DOHH2 (cell line): ENCODE data around the gene SYAP1.

ENCODE experiments used
- EZH2phosphoT487 ChIP-seq: fragments of 200-600 bp; sonication (generic); IDR thresholded peaks from 2 replicates; pipeline ENCODE4 v1.6.1; 2017; ENCODE audit warnings: borderline replicate concordance, mild to moderate bottlenecking, antibody characterized with exemption, low read length, moderate library complexity, mixed read lengths
- TF ChIP-seq, protein P1 (sequence below): fragments of 200-600 bp; sonication (generic); IDR thresholded peaks from one replicate; pipeline ENCODE4 v1.5.1; 2014; ENCODE audit warnings: antibody characterized with exemption, mild to moderate bottlenecking, low read depth, low read length; ENCODE audit not compliant: poor library complexity, severe bottlenecking

DNA sequence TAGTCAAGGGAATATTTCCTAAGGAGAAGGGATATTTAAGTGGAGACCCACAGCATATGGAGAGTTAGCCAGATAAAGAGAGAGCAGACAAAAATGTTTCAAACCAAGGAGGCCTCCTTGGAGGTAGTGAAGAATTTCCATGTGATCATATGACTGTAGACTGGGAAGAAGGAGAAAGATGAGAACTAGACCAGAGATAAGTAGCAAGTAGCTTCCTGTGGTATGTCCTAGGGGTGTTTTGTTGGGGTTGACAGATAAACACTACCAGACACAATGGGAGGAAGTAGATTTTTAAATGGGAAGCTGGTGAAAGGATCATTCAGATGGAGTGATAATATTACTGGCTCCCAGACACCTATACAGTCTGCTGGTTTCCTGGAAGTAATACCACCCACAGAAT lies 13.6 kb downstream of the SYAP1 start:
- TF ChIP-seq, protein P1, sequence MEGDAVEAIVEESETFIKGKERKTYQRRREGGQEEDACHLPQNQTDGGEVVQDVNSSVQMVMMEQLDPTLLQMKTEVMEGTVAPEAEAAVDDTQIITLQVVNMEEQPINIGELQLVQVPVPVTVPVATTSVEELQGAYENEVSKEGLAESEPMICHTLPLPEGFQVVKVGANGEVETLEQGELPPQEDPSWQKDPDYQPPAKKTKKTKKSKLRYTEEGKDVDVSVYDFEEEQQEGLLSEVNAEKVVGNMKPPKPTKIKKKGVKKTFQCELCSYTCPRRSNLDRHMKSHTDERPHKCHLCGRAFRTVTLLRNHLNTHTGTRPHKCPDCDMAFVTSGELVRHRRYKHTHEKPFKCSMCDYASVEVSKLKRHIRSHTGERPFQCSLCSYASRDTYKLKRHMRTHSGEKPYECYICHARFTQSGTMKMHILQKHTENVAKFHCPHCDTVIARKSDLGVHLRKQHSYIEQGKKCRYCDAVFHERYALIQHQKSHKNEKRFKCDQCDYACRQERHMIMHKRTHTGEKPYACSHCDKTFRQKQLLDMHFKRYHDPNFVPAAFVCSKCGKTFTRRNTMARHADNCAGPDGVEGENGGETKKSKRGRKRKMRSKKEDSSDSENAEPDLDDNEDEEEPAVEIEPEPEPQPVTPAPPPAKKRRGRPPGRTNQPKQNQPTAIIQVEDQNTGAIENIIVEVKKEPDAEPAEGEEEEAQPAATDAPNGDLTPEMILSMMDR: no peak
- no peak for TF ChIP-seq EZH2phosphoT487
